Neutrophil (primary cell): ENCODE measurements around the gene PMPCA.

ENCODE experiments used
- H3K27ac ChIP-seq: fragments of 200-600 bp; sonication (generic); 2 replicates; pipeline ENCODE4 v1.5.1; 2016; ENCODE audit warnings: mild to moderate bottlenecking, moderate library complexity
- H3K27me3 ChIP-seq: fragments of 200-600 bp; sonication (generic); 2 replicates; pipeline ENCODE4 v1.6.0; 2016; ENCODE audit warnings: mild to moderate bottlenecking
- H3K36me3 ChIP-seq: fragments of 200-600 bp; sonication (generic); 2 replicates; pipeline ENCODE4 v1.5.1; 2017
- H3K4me1 ChIP-seq, 2 experiments: fragments of 200-600 bp in 1 of 2; sonication (generic) in 1 of 2; 1 replicate in 1 of 2; 2 replicates in 1 of 2; pipeline versions ENCODE4 v1.5.1 to v1.6.1; 2013 to 2016; ENCODE audit warnings: low read depth in 1 of 2, low read length in 1 of 2, mild to moderate bottlenecking in 1 of 2, moderate library complexity in 1 of 2; ENCODE audit not compliant: control insufficient read depth in 1 of 2, insufficient read depth in 1 of 2
- H3K4me3 ChIP-seq, 2 experiments: fragments of 200-600 bp in 1 of 2; sonication (generic) in 1 of 2; 1 replicate in 1 of 2; 2 replicates in 1 of 2; pipeline ENCODE4 v1.5.1; 2013 to 2016; ENCODE audit warnings: low read depth in 1 of 2, low read length in 1 of 2, mild to moderate bottlenecking in 1 of 2, moderate library complexity in 1 of 2
- H3K9me3 ChIP-seq: fragments of 200-600 bp; sonication (generic); 2 replicates; pipeline ENCODE4 v1.5.1; 2016
- CTCF ChIP-seq: fragments of 200-600 bp; sonication (generic); IDR thresholded peaks from 2 replicates; pipeline ENCODE4 v1.5.1; 2016; ENCODE audit warnings: antibody characterized with exemption

Gene PMPCA

GRCh38 chr9:136380381-136380780 is 30.1 kb upstream of the PMPCA start:
- no peak overlapping the region for H3K27ac ChIP-seq
- peaks cover 71% of the 10 kb centered on the region for H3K36me3 ChIP-seq
- H3K4me3 ChIP-seq, result no peak overlapping the region
- TF ChIP-seq CTCF, result no peak
- H3K9me3 ChIP-seq, result no peaks in the 10 kb centered on the region
- no peaks in the 10 kb centered on the region for H3K27me3 ChIP-seq
- peaks cover 8 to 12% of the 10 kb centered on the region in 2 experiments for H3K4me1 ChIP-seq

GRCh38 chr9:136381311-136381710 is 29.1 kb upstream of the PMPCA start:
- Histone ChIP-seq H3K4me1 (peaks cover 8 to 12% of the 10 kb centered on the region in 2 experiments), H3K4me3 (no peak overlapping the region)
- TF ChIP-seq CTCF, result no peak

GRCh38 chr9:136381966-136382513 is 28.4 kb upstream of the PMPCA start:
- H3K4me3 ChIP-seq, result no peak overlapping the region
- no peaks in the 10 kb centered on the region for H3K9me3 ChIP-seq
- no peak overlapping the region for H3K27ac ChIP-seq
- TF ChIP-seq CTCF, result no peak
- peaks cover 82% of the 10 kb centered on the region for H3K36me3 ChIP-seq
- peaks cover 5% of the 10 kb centered on the region in 2 experiments for H3K4me1 ChIP-seq
- H3K27me3 ChIP-seq, result no peaks in the 10 kb centered on the region

More at GRCh38 chr9:136381311-136381710, 29.1 kb upstream of the PMPCA start:
- H3K27ac ChIP-seq, result no peak overlapping the region
- no peaks in the 10 kb centered on the region for H3K27me3 ChIP-seq
- no peaks in the 10 kb centered on the region for H3K9me3 ChIP-seq
- H3K36me3 ChIP-seq, result peaks cover 75% of the 10 kb centered on the region

- Histone ChIP-seq H3K9me3 (no peaks in the 10 kb centered on the region), H3K36me3 (peaks cover 88% of the 10 kb centered on the region), H3K4me1 (no peaks in the 10 kb centered on the region), H3K27me3 (no peaks in the 10 kb centered on the region), H3K27ac (no peak overlapping the region), H3K4me3 (no peak overlapping the region)
- TF ChIP-seq CTCF, result no peak
Measured at GRCh38 chr9:136383436-136383835, 27.0 kb upstream of the PMPCA start.

- TF ChIP-seq CTCF, result no peak
- H3K9me3 ChIP-seq, result no peaks in the 10 kb centered on the region
- H3K27ac ChIP-seq, result no peak overlapping the region
- H3K36me3 ChIP-seq, result peaks cover 88% of the 10 kb centered on the region
- no peak overlapping the region for H3K4me3 ChIP-seq
- no peaks in the 10 kb centered on the region for H3K4me1 ChIP-seq
- no peaks in the 10 kb centered on the region for H3K27me3 ChIP-seq
Measured at GRCh38 chr9:136385015-136385414, 25.4 kb upstream of the PMPCA start.
